ENCODE data around the gene DUOX2.
"Not testable (repeated sequence)": the region's sequence is repeated elsewhere in the genome, so short reads cannot be mapped to it uniquely, and the experiment has no call there.

Gene DUOX2

GRCh38 chr15:45058690-45059675 is 55.0 kb downstream of the DUOX2 start:
- DNase-seq: not testable (repeated sequence)

GRCh38 chr15:45052676-45053075 is 61.3 kb downstream of the DUOX2 start:
- DNase-seq: not testable (repeated sequence)

- no peak for DNase-seq
Observed at GRCh38 chr15:45050587-45050986, 63.4 kb downstream of the DUOX2 start.

- DNase-seq: no peak
Observed at GRCh38 chr15:45048794-45049631, 65.0 kb downstream of the DUOX2 start.

GRCh38 chr15:45048449-45048793 is 65.6 kb downstream of the DUOX2 start:
- DNase-seq: not testable (repeated sequence)

- not testable (repeated sequence) for DNase-seq
Observed at GRCh38 chr15:45044270-45044669, 69.7 kb downstream of the DUOX2 start.

- DNase-seq: not testable (repeated sequence)
Observed at GRCh38 chr15:45042859-45043258, 71.1 kb downstream of the DUOX2 start.

Measured in fibroblast of skin of right biceps (primary cell).